Measurements from ENCODE around the gene DYNC1LI2. TPM values are rescaled to one million over a fixed set of nuclear protein-coding genes. Genes with fewer than 3 reads are reported as not detected.
A peak's percentile ranks its signal among the peaks of the same experiment; 100 is the strongest.

DYNC1LI2 gene
- total RNA-seq, 1 experiment from 2014 or later = 92.7 TPM

GRCh38 chr16:66719246-66719645 is 32.2 kb downstream of the DYNC1LI2 start:
- Histone ChIP-seq H3K27ac (no peak overlapping the region), H3K4me2 (no peak overlapping the region), H3F3A (ENCODE audit: insufficient read depth, low read depth) (peaks cover 4% of the 10 kb centered on the region; the same call in 1 of the 2 replicates), H2AFZ (no peak overlapping the region), H3K9me3 (ENCODE audit: insufficient read depth, low read depth) (no peaks in the 10 kb centered on the region), H3K9me2 (ENCODE audit: insufficient read depth) (no peaks in the 10 kb centered on the region), H3K27me3 (ENCODE audit: insufficient read depth, low read depth) (no peaks in the 10 kb centered on the region), H3K79me2 (ENCODE audit: low read depth) (no peaks in the 10 kb centered on the region), H3K36me3 (ENCODE audit: low read depth) (peaks cover 12% of the 10 kb centered on the region; the same call in 1 of the 2 replicates), H4K20me1 (ENCODE audit: insufficient read depth) (no peaks in the 10 kb centered on the region), H3K4me3 (no peak overlapping the region), H3K4me1 (replicated peaks; ENCODE audit: insufficient read depth) (no peaks in the 10 kb centered on the region)
- intact Hi-C loops (cut with micrococcal nuclease; ENCODE audit: unreplicated experiment) = no loop called here
- CTCF ChIA-PET = interaction anchor here (0.5 kb wide), 1 partner anchor 111 kb away, joined by 5 read pairs; the partner anchor contains the start of gene NAE1
- BruUV-seq (replicated peaks) = no TSS peak
- TF ChIP-seq EZH2 (IDR thresholded peaks at IDR 0.05; ENCODE audit: low read depth) (no peak), CTCF (conservative IDR thresholded peaks at IDR 0.05) (no peak)
- POLR2A ChIA-PET (ENCODE audit: unreplicated experiment) = no interaction called here
- no peak for DNase-seq

- BruUV-seq (replicated peaks) = no TSS peak
- peak in 1 of 2 experiments; percentile 82 for DNase-seq
- CTCF ChIA-PET = interaction anchor here (0.6 kb wide), 1 partner anchor 113 kb away, joined by 3 read pairs; the partner anchor contains the start of gene NAE1
- H3K4me3 ChIP-seq = no peak overlapping the region
- POLR2A ChIA-PET (ENCODE audit: unreplicated experiment) = interaction anchor here (0.7 kb wide), 1 partner anchor 816 kb away, joined by 4 read pairs; no protein-coding TSS in a partner anchor
- H3K4me2 ChIP-seq = no peak overlapping the region
- no peaks in the 10 kb centered on the region for H3K9me3 ChIP-seq (ENCODE audit: insufficient read depth, low read depth)
- intact Hi-C loops (cut with micrococcal nuclease; ENCODE audit: unreplicated experiment) = no loop called here
- no peaks in the 10 kb centered on the region for H4K20me1 ChIP-seq (ENCODE audit: insufficient read depth)
- no peaks in the 10 kb centered on the region for H3K4me1 ChIP-seq (replicated peaks; ENCODE audit: insufficient read depth)
- no peaks in the 10 kb centered on the region for H3K27me3 ChIP-seq (ENCODE audit: insufficient read depth, low read depth)
- TF ChIP-seq EZH2 (IDR thresholded peaks at IDR 0.05; ENCODE audit: low read depth) (no peak), CTCF (conservative IDR thresholded peaks at IDR 0.05) (no peak)
- no peak overlapping the region for H3K27ac ChIP-seq
- 0 out of 2 replicates have a peak, but pooled peaks cover 7% of the 10 kb centered on the region for H3K36me3 ChIP-seq (ENCODE audit: low read depth)
- H3K79me2 ChIP-seq (ENCODE audit: low read depth) = no peaks in the 10 kb centered on the region
- H2AFZ ChIP-seq = no peak overlapping the region
- peaks cover 4% of the 10 kb centered on the region; the same call in 1 of the 2 replicates for H3F3A ChIP-seq (ENCODE audit: insufficient read depth, low read depth)
- no peaks in the 10 kb centered on the region for H3K9me2 ChIP-seq (ENCODE audit: insufficient read depth)
These were observed 33.6 kb downstream of the DYNC1LI2 start for GRCh38 chr16:66717776-66718175.

- intact Hi-C loops (cut with micrococcal nuclease; ENCODE audit: unreplicated experiment) = no loop called here
- TSS peak; percentile 26 for BruUV-seq (replicated peaks)
- DNase-seq = no peak
- peaks cover 4% of the 10 kb centered on the region; the same call in 1 of the 2 replicates for H3F3A ChIP-seq (ENCODE audit: insufficient read depth, low read depth)
- no peak overlapping the region for H2AFZ ChIP-seq
- no peak overlapping the region for H3K4me2 ChIP-seq
- no peaks in the 10 kb centered on the region for H3K9me3 ChIP-seq (ENCODE audit: insufficient read depth, low read depth)
- no peaks in the 10 kb centered on the region for H4K20me1 ChIP-seq (ENCODE audit: insufficient read depth)
- TF ChIP-seq EZH2 (IDR thresholded peaks at IDR 0.05; ENCODE audit: low read depth) = no peak
- TF ChIP-seq CTCF (conservative IDR thresholded peaks at IDR 0.05) = 0 out of 2 replicates have a peak, but pooled peaks have one; percentile 20
- no peaks in the 10 kb centered on the region for H3K79me2 ChIP-seq (ENCODE audit: low read depth)
- ChIA-PET CTCF (interaction anchor here (0.6 kb wide), 1 partner anchor 113 kb away, joined by 3 read pairs; the partner anchor contains the start of gene NAE1), POLR2A (ENCODE audit: unreplicated experiment) (no interaction called here)
- H3K27me3 ChIP-seq (ENCODE audit: insufficient read depth, low read depth) = no peaks in the 10 kb centered on the region
- 0 out of 2 replicates have a peak, but pooled peaks cover 3% of the 10 kb centered on the region for H3K36me3 ChIP-seq (ENCODE audit: low read depth)
- H3K27ac ChIP-seq = no peak overlapping the region
- no peaks in the 10 kb centered on the region for H3K4me1 ChIP-seq (replicated peaks; ENCODE audit: insufficient read depth)
- no peak overlapping the region for H3K4me3 ChIP-seq
- H3K9me2 ChIP-seq (ENCODE audit: insufficient read depth) = no peaks in the 10 kb centered on the region
These were observed 34.2 kb downstream of the DYNC1LI2 start for GRCh38 chr16:66717112-66717675.

Measured in PC-9 (cell line).